ENCODE measurements around the gene GLOD5.

DNA sequence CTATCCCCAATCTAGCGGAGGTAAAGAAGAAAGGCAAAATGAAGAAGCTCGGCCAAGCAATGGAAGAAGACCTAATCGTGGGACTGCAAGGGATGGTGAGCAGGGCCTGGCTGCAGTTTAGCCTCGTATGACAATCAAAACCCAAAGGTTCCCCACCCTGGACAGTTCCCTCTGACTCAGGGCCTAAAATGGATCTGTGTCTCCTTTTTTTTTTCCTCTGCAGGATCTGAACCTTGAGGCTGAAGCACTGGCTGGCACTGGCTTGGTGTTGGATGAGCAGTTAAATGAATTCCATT is 41.3 kb downstream of the GLOD5 start:
- TF ChIP-seq, protein P1, sequence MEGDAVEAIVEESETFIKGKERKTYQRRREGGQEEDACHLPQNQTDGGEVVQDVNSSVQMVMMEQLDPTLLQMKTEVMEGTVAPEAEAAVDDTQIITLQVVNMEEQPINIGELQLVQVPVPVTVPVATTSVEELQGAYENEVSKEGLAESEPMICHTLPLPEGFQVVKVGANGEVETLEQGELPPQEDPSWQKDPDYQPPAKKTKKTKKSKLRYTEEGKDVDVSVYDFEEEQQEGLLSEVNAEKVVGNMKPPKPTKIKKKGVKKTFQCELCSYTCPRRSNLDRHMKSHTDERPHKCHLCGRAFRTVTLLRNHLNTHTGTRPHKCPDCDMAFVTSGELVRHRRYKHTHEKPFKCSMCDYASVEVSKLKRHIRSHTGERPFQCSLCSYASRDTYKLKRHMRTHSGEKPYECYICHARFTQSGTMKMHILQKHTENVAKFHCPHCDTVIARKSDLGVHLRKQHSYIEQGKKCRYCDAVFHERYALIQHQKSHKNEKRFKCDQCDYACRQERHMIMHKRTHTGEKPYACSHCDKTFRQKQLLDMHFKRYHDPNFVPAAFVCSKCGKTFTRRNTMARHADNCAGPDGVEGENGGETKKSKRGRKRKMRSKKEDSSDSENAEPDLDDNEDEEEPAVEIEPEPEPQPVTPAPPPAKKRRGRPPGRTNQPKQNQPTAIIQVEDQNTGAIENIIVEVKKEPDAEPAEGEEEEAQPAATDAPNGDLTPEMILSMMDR (IDR thresholded peaks at IDR 0.05), result no peak
- TF ChIP-seq POLR2A (IDR thresholded peaks at IDR 0.05), result no peak

Data from prostate gland (tissue), 2 donors.